Measurements from ENCODE around the gene TLCD3A.
"Not testable (repeated sequence)": the region's sequence is repeated elsewhere in the genome, so short reads cannot be mapped to it uniquely, and the experiment has no call there.

TLCD3A gene

DNA sequence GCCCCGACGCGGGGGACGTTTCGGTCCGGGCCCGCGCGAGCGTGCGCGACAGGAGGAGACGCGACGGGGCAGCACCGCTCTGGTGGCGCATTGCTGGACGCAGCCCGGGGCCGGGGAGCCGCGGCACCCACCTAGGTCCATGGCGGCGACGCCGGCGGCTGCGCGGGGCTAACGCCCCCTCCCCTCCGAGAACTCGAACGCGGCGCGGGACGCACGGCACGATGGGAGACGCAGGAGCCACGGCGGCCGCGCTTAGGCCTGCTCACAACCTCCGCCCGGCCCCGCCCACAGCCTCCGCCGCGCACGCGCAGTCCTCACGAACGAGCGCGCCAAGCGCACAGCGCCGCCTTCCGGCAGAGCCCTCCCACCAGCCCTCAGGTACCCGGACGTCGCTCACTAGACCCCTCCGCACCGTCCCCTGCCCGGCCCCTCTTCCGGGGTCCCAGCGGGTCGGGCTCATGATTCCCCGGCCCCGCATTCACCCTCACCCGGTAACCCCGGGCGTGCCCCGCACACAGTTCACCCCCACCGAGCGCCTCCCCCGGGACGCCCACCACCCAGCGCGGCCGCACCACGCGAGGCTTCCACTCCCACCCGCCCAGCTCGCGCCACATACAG, 19.7 kb downstream of the TLCD3A start, which contains the start of gene GEMIN4:
Gene GEMIN4, minus strand, starts transcription at position 263 of the 618 bp plus-strand sequence. Its CDS starts 122 bp downstream, at position 141.
- Mint-ChIP-seq H3K36me3 (peaks cover 36% of the 10 kb centered on the region), H3K27ac (peak within 1 kb of the TSS; percentile 99), H3K4me3 (peak within 1 kb of the TSS; percentile 98), H3K9me3 (no peaks in the 10 kb centered on the region), H3K4me1 (peaks cover 38% of the 10 kb centered on the region), H3K27me3 (no peaks in the 10 kb centered on the region)
- peak; percentile 94 for ATAC-seq

GRCh38 chr17:752620-753219, 20.3 kb downstream of the TLCD3A start:
- Mint-ChIP-seq H3K4me1 (peaks cover 38% of the 10 kb centered on the region), H3K9me3 (no peaks in the 10 kb centered on the region), H3K36me3 (peaks cover 36% of the 10 kb centered on the region), H3K27ac (peak overlapping the region; percentile 99), H3K27me3 (no peaks in the 10 kb centered on the region), H3K4me3 (peak overlapping the region; percentile 98)
- ATAC-seq = peak; percentile 13

DNA sequence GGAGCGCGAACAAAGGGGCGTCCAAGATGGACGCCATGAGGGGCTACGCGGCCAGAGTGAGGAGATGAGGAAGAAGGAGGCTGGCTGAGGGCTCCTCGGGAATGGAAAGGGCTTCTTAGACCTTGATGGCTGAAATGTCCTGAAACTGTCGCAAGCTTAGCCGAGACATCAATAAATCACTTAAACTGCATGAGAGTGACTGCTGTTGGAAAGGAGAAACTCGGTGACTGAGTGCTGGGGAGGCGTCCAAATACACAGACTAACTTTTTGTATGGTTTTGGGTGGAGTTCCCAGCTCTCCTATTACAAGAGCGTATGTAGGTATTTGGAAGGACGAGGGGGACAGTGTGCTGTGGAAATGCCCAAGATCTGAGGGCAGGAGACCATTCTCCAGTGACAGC, 21.0 kb downstream of the TLCD3A start:
- H3K36me3 Mint-ChIP-seq = peaks cover 29% of the 10 kb centered on the region
- no peak overlapping the region for H3K4me3 Mint-ChIP-seq
- ATAC-seq = no peak
- no peaks in the 10 kb centered on the region for H3K9me3 Mint-ChIP-seq
- no peaks in the 10 kb centered on the region for H3K27me3 Mint-ChIP-seq
- H3K4me1 Mint-ChIP-seq = peaks cover 35% of the 10 kb centered on the region
- no peak overlapping the region for H3K27ac Mint-ChIP-seq

GRCh38 chr17:755319-755961, 23.0 kb downstream of the TLCD3A start:
- Mint-ChIP-seq H3K36me3 (peaks cover 35% of the 10 kb centered on the region), H3K4me1 (peaks cover 18% of the 10 kb centered on the region)
- H3K27me3 Mint-ChIP-seq = not testable (repeated sequence)

GRCh38 chr17:756010-756567, 23.7 kb downstream of the TLCD3A start:
- ATAC-seq, H3K27me3 Mint-ChIP-seq, H3K4me3 Mint-ChIP-seq, H3K9me3 Mint-ChIP-seq, H3K27ac Mint-ChIP-seq: not testable (repeated sequence)
- peaks cover 11% of the 10 kb centered on the region for H3K4me1 Mint-ChIP-seq
- H3K36me3 Mint-ChIP-seq = peaks cover 39% of the 10 kb centered on the region

More at GRCh38 chr17:755319-755961, 23.0 kb downstream of the TLCD3A start:
- ATAC-seq, H3K27ac Mint-ChIP-seq, H3K4me3 Mint-ChIP-seq, H3K9me3 Mint-ChIP-seq: not testable (repeated sequence)

DNA sequence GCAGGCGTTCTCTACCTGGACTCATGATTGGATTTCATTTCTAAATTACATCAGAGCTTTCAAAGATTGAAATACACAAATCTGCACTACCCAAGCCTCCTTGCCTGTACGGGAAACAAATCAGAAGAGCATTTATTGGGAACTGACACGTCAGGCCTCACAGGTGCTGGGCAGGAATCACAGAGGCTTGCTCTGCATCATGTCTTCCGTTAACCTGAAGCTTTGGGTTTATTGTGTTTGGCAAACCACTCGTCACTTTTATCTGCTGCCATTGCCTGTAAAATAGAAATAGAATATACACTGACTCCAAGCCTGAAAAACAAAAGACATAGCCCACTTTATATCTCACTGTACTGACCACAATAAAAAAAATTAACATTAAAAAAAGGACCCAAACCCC, 27.6 kb downstream of the TLCD3A start:
- H3K36me3 Mint-ChIP-seq = peaks cover 60% of the 10 kb centered on the region
- no peaks in the 10 kb centered on the region for H3K9me3 Mint-ChIP-seq
- ATAC-seq = no peak
- H3K4me1 Mint-ChIP-seq = no peaks in the 10 kb centered on the region
- no peaks in the 10 kb centered on the region for H3K27me3 Mint-ChIP-seq
- H3K27ac Mint-ChIP-seq = no peak overlapping the region
- H3K4me3 Mint-ChIP-seq = no peak overlapping the region

DNA sequence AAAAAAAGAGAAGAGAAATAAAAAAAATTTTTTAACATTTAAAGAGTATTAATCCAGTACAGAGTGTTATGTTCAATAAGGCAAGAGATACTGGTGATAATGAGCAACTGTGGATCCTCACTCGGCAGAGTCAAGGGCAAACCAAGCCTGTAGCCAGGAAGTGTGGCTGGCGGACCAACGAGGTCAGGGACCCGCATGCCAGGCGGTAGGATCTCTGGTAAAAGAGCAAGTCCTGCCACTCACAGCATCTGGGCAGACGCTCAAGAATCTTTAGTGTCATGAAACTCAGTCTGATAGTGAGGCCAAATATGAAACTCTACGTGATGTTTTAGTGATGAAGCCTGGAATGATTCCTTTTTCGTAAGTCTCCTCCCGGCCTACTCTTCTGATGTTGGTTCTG, 28.0 kb downstream of the TLCD3A start:
- ATAC-seq = no peak
- Mint-ChIP-seq H3K27ac (no peak overlapping the region), H3K27me3 (no peaks in the 10 kb centered on the region), H3K4me3 (no peak overlapping the region), H3K4me1 (no peaks in the 10 kb centered on the region), H3K36me3 (peaks cover 64% of the 10 kb centered on the region), H3K9me3 (no peaks in the 10 kb centered on the region)

GRCh38 chr17:767076-767475, 34.7 kb downstream of the TLCD3A start:
- no peak overlapping the region for H3K27ac Mint-ChIP-seq

GRCh38 chr17:773016-773415, 40.6 kb downstream of the TLCD3A start:
- Mint-ChIP-seq H3K27me3 (no peaks in the 10 kb centered on the region), H3K27ac (peak overlapping the region; percentile 91), H3K4me1 (peaks cover 32% of the 10 kb centered on the region), H3K36me3 (peaks cover 81% of the 10 kb centered on the region), H3K9me3 (no peaks in the 10 kb centered on the region), H3K4me3 (no peak overlapping the region)
- ATAC-seq = no peak

More at GRCh38 chr17:767076-767475, 34.7 kb downstream of the TLCD3A start:
- no peaks in the 10 kb centered on the region for H3K27me3 Mint-ChIP-seq
- H3K9me3 Mint-ChIP-seq = no peaks in the 10 kb centered on the region
- H3K4me3 Mint-ChIP-seq = no peak overlapping the region
- peaks cover under 1% of the 10 kb centered on the region for H3K4me1 Mint-ChIP-seq
- ATAC-seq = no peak
- H3K36me3 Mint-ChIP-seq = peaks cover 63% of the 10 kb centered on the region

DNA sequence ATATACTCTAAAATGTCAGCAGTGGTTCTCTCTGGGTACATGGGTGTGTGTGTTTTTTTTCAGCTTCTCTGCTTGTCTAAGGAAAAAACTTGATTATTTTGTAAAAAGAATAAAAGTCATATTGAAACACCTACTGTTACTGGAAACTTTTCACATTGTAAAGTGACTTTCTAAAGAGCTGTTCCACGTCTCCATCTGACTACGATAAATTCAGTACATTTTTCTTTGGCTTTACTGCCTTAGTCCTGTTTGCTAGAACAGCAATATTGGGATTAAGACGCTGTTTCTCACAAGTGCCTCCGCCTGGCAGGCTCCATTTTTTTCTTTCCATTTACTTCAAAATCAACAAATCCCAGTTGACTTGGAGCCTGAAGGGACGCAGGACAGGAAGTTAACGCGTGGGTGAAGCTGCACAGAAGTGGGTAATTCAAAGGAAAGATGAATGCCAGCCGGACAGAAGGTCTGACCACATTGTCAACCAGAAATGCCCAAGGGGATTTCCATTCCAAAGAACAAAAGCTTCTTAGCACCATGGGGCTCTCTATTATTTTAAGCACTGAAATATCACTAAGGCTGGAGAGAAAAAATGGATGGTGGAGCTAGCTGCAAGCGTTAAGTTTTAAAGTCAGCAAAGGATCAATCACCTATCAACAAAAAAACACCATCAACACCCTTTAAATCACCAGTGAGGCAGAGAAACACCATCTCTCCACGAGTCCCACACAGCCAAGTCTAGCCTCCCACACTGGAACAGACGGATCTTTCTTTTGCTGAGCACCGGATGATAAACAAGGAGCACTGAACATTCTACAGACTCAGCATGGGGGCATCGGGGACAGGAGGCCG, 41.3 kb downstream of the TLCD3A start:
- H3K4me3 Mint-ChIP-seq = peak overlapping the region; percentile 27
- H3K4me1 Mint-ChIP-seq = peaks cover 32% of the 10 kb centered on the region
- H3K27me3 Mint-ChIP-seq = no peaks in the 10 kb centered on the region
- peak; percentile 76 for ATAC-seq
- H3K9me3 Mint-ChIP-seq = no peaks in the 10 kb centered on the region
- peaks cover 81% of the 10 kb centered on the region for H3K36me3 Mint-ChIP-seq
- H3K27ac Mint-ChIP-seq = peak overlapping the region; percentile 91

GRCh38 chr17:774313-774584, 41.9 kb downstream of the TLCD3A start:
- H3K27ac Mint-ChIP-seq = peak overlapping the region; percentile 91
- H3K4me3 Mint-ChIP-seq = peak overlapping the region; percentile 27
- H3K27me3 Mint-ChIP-seq = no peaks in the 10 kb centered on the region
- H3K36me3 Mint-ChIP-seq = peaks cover 76% of the 10 kb centered on the region
- peaks cover 32% of the 10 kb centered on the region for H3K4me1 Mint-ChIP-seq
- no peaks in the 10 kb centered on the region for H3K9me3 Mint-ChIP-seq
- no peak for ATAC-seq

- Mint-ChIP-seq H3K27ac (no peak overlapping the region), H3K27me3 (no peaks in the 10 kb centered on the region), H3K36me3 (peaks cover 57% of the 10 kb centered on the region), H3K9me3 (no peaks in the 10 kb centered on the region), H3K4me1 (peaks cover 48% of the 10 kb centered on the region), H3K4me3 (no peak overlapping the region)
- ATAC-seq = no peak
Observed at GRCh38 chr17:778096-778495, 45.7 kb downstream of the TLCD3A start.

- peak within 1 kb of the TSS; percentile 97 for H3K4me3 Mint-ChIP-seq
- no peaks in the 10 kb centered on the region for H3K27me3 Mint-ChIP-seq
- peak; percentile 99 for ATAC-seq
- peaks cover 29% of the 10 kb centered on the region for H3K36me3 Mint-ChIP-seq
- peak within 1 kb of the TSS; percentile 100 for H3K27ac Mint-ChIP-seq
- H3K4me1 Mint-ChIP-seq = peaks cover 39% of the 10 kb centered on the region
- H3K9me3 Mint-ChIP-seq = no peaks in the 10 kb centered on the region
Observed at GRCh38 chr17:781805-782731, 49.7 kb downstream of the TLCD3A start, which contains the start of the genes GLOD4 and MRM3. Gene GLOD4 (minus strand): TSS chr17:782280. CDS start chr17:782255, 25 bp downstream. Gene MRM3 (plus strand): TSS chr17:782353. CDS start chr17:782379, 26 bp downstream.

GRCh38 chr17:784143-784542, 51.7 kb downstream of the TLCD3A start:
- no peak for ATAC-seq
- H3K9me3 Mint-ChIP-seq = no peaks in the 10 kb centered on the region
- H3K27ac Mint-ChIP-seq = no peak overlapping the region
- H3K27me3 Mint-ChIP-seq = no peaks in the 10 kb centered on the region
- no peak overlapping the region for H3K4me3 Mint-ChIP-seq
- peaks cover 20% of the 10 kb centered on the region for H3K36me3 Mint-ChIP-seq
- peaks cover 39% of the 10 kb centered on the region for H3K4me1 Mint-ChIP-seq
